Measurements from ENCODE around the gene SLK. TPM values are rescaled to one million over a fixed set of nuclear protein-coding genes. Genes with fewer than 3 reads are reported as not detected.

The SLK gene
- total and polyA plus RNA-seq, 10 of the 15 experiments (the other 5 are each of a cell fraction or from before 2014, with no cell fraction given): 2.5 to 24.2 (median 11.1) TPM

GRCh38 chr10:104028823-104029520, 62.0 kb downstream of the SLK start (continued):
- TF ChIP-seq KLF5 (IDR thresholded peaks at IDR 0.05; ENCODE audit: partially characterized antibody) (no peak), E2F4 (IDR thresholded peaks at IDR 0.05; ENCODE audit: low read depth, low read length) (no peak), EGR1 (IDR thresholded peaks at IDR 0.05; ENCODE audit: borderline replicate concordance in 1 of 2, low read depth in 2 of 2, low read length in 2 of 2) (no peak)

GRCh38 chr10:104029521-104029860, 62.6 kb downstream of the SLK start:
- Histone ChIP-seq H3K4me3 (no peak overlapping the region), H4K20me1 (ENCODE audit: control insufficient read depth, insufficient read depth) (no peaks in the 10 kb centered on the region), H3K27me3 (replicated peaks in 1 of 2; ENCODE audit: control insufficient read depth in 2 of 2, insufficient read depth in 2 of 2, low read length in 1 of 2) (no peaks in the 10 kb centered on the region), H3K9me3 (replicated peaks; ENCODE audit: control insufficient read depth, insufficient read depth, low read length) (no peaks in the 10 kb centered on the region), H3K36me3 (ENCODE audit: control insufficient read depth in 2 of 2, insufficient read depth in 2 of 2, low read length in 1 of 2) (peaks cover 2 to 10% of the 10 kb centered on the region in 2 experiments; a peak in 3 of 4 replicates), H3K79me2 (ENCODE audit: control insufficient read depth, insufficient read depth, low read length) (no peaks in the 10 kb centered on the region), H2AFZ (ENCODE audit: control insufficient read depth, low read depth, low read length) (no peak overlapping the region), H3K9ac (ENCODE audit: control insufficient read depth, insufficient read depth, low read length) (no peak overlapping the region), H3K4me1 (ENCODE audit: control insufficient read depth, insufficient read depth, low read length) (no peaks in the 10 kb centered on the region), H3K27ac (ENCODE audit: control insufficient read depth, insufficient read depth) (no peak overlapping the region), H3K4me2 (ENCODE audit: control insufficient read depth, insufficient read depth) (no peak overlapping the region)
- FAIRE-seq: no peak
- TF ChIP-seq ASH2L (IDR thresholded peaks at IDR 0.05; ENCODE audit: borderline replicate concordance, low read depth) (no peak), ZNF207 (IDR thresholded peaks at IDR 0.05; ENCODE audit: borderline replicate concordance) (no peak), MEF2B (IDR thresholded peaks at IDR 0.05; ENCODE audit: partially characterized antibody, poor library complexity, severe bottlenecking) (no peak), BCL11A (IDR thresholded peaks at IDR 0.05; ENCODE audit: low read depth, low read length) (no peak), RELA (IDR thresholded peaks at IDR 0.05; ENCODE audit: borderline replicate concordance, partially characterized antibody) (no peak), SIN3A (IDR thresholded peaks at IDR 0.05; ENCODE audit: low read depth, low read length) (no peak), GABPA (IDR thresholded peaks at IDR 0.05; ENCODE audit: low read depth) (no peak), MLLT1 (IDR thresholded peaks at IDR 0.05) (no peak), CBX3 (IDR thresholded peaks at IDR 0.05; ENCODE audit: borderline replicate concordance, low read depth) (no peak), RCOR1 (conservative IDR thresholded peaks at IDR 0.05; ENCODE audit: low read depth, low read length) (no peak), EZH2 (IDR thresholded peaks at IDR 0.05; ENCODE audit: borderline replicate concordance, control insufficient read depth, low read depth, low read length) (no peak)
- POLR2A ChIA-PET: interaction anchor here (1.0 kb wide), 1 partner anchor 12 kb away, joined by 3 read pairs; no protein-coding TSS in a partner anchor
- ATAC-seq: no peak
- WGBS (ENCODE audit: insufficient coverage, insufficient replicate concordance, low lambda C conversion rate, missing lambda C conversion rate): 98% methylated on average over 6 of the region's 6 CpGs
- BruUV-seq (replicated peaks): no TSS peak
- in situ Hi-C loops (cut with MboI) (no loop called here), intact Hi-C loops (cut with micrococcal nuclease; ENCODE audit: unreplicated experiment) (loop anchor here (5.0 kb wide), 1 partner anchor 98 kb away; no protein-coding TSS in a partner anchor)
- no peak for DNase-seq (ENCODE audit: low read depth, low spot score)
- SMC1A ChIA-PET (ENCODE audit: uncharacterized antibody, unreplicated experiment): interaction anchor here (0.7 to 2.4 kb wide), 4 partner anchors 11 to 142 kb away, joined by 3 to 13 read pairs (median 8); no protein-coding TSS in a partner anchor
- CTCF ChIA-PET: interaction anchor here (0.7 to 2.4 kb wide), 8 partner anchors 11 to 544 kb away, joined by 3 to 15 read pairs (median 4); partner anchors contain the start of gene SFR1
- RAD21 ChIA-PET (ENCODE audit: unreplicated experiment): interaction anchor here (0.7 to 1.8 kb wide), 3 partner anchors 11 to 291 kb away, joined by 3 to 6 read pairs (median 3); no protein-coding TSS in a partner anchor

Data from GM12878 (cell line).